GM19452 (cell line): ENCODE results near the gene TLX1.
"Not testable (repeated sequence)": the region's sequence is repeated elsewhere in the genome, so short reads cannot be mapped to it uniquely, and the experiment has no call there.

ENCODE experiments used
- ATAC-seq: cut with Tn5 transposase; IDR thresholded peaks from one replicate; pipeline ENCODE4 v1.9.1; 2021; ENCODE audit not compliant: unreplicated experiment

The TLX1 gene

GRCh38 chr10:101146392-101147251 lies 15.5 kb downstream of the TLX1 start:
- no peak for ATAC-seq

- no peak for ATAC-seq
These were observed 20.3 kb downstream of the TLX1 start for GRCh38 chr10:101151395-101151794.

DNA sequence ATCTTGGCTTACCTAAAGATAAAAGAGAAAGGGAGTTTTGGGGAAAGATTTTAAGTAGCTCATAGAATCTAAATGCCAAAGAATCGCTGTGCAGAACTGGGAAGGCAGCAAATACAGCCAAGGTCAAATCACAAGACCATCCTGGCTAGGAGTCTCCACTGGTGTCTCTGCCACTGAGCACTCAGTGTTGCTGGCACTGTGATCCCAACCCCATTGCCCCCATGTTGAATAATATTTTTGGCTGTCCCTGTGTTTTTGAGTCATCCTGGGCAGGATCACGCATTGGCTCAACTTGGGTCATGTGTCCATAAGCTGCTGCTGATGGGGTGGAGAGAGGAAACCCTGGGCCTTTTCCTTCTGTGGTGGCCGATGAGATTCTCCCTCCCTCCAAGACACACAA lies 21.2 kb downstream of the TLX1 start:
- no peak for ATAC-seq

- ATAC-seq: not testable (repeated sequence)
These were observed 23.4 kb downstream of the TLX1 start for GRCh38 chr10:101154506-101154905.

- ATAC-seq: no peak
These were observed 24.8 kb downstream of the TLX1 start for GRCh38 chr10:101155896-101156295.

DNA sequence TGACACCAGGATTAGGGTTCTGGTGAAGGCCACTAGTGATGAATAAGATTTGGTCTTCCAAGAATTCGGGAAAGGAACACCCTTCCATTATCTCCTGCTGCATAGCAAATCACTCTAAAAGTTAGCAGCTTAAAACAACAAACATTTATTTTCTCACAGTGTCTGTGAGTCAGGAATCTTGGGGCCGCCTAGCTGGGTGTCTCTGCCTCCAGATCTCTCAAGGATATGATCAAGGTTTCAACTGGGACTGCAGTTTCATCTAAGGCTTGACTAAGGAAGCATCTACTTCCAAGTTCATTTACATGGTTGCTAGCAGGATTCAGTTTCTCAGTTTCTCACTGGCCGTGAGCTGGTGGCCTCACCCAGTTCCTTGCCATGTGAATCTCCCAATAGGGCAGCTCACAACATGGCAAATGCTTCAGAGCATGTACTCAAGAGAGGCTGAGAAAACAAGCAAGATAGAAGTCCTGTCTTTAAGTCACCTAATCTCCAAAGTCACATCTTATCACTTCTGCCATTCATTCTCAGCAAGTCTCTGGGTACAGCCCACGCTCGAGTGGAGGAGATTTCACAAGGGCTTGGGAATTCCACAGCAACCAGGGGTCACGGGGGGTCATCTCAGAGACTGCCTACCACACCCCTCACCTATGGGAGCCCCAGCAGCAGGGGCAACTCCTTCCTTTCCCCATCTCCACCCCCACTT lies 26.8 kb downstream of the TLX1 start:
- no peak for ATAC-seq

GRCh38 chr10:101158459-101159058 lies 27.5 kb downstream of the TLX1 start:
- ATAC-seq: no peak

- ATAC-seq: no peak
These were observed 30.6 kb downstream of the TLX1 start for GRCh38 chr10:101161494-101162299.

- ATAC-seq: no peak
These were observed 31.6 kb downstream of the TLX1 start for GRCh38 chr10:101162677-101163076.

GRCh38 chr10:101164020-101164419 lies 32.9 kb downstream of the TLX1 start:
- no peak for ATAC-seq

GRCh38 chr10:101165736-101166135 lies 34.6 kb downstream of the TLX1 start:
- no peak for ATAC-seq

- no peak for ATAC-seq
These were observed 35.3 kb downstream of the TLX1 start for GRCh38 chr10:101166430-101166829.

GRCh38 chr10:101172741-101173140 lies 41.6 kb downstream of the TLX1 start:
- ATAC-seq: no peak

GRCh38 chr10:101174319-101174718 lies 43.2 kb downstream of the TLX1 start:
- ATAC-seq: no peak

DNA sequence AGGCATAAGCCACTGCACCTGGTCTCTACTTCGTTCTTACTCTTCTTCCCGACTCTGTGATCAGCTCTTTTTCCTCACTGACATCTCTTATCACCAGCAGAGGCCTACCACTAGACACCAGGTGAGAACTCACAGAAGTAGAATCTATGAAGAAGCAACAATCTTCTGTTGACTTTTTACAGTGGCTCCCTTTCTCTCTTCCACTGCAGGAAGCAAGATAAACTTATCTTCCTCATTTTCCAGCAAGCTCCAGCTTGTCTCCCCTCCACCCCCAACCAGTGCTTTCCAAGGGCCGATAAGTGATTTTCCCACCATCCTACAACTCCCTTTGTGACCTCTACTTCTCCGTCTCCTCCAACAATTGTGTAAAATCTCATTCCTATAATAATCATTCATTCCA lies 45.5 kb downstream of the TLX1 start:
- ATAC-seq: no peak

DNA sequence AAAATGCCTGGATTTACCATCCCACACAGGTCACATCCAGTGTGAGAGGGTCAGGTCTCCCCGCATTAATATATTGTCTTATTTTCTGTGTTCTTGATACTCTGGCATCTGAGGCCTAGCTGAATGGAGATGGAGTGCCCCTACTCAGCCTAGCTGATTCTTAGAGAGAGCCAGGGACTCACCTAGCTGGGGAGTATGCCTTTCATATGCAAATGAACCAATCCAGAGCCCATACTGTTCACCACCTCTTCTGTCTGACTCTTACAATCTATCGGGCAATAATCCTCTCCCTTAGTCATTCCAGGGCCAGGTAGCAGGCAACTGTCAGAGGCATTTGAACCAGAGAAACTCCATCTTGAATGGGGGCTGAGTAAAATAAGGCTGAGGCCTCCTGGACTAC lies 51.8 kb downstream of the TLX1 start:
- no peak for ATAC-seq

DNA sequence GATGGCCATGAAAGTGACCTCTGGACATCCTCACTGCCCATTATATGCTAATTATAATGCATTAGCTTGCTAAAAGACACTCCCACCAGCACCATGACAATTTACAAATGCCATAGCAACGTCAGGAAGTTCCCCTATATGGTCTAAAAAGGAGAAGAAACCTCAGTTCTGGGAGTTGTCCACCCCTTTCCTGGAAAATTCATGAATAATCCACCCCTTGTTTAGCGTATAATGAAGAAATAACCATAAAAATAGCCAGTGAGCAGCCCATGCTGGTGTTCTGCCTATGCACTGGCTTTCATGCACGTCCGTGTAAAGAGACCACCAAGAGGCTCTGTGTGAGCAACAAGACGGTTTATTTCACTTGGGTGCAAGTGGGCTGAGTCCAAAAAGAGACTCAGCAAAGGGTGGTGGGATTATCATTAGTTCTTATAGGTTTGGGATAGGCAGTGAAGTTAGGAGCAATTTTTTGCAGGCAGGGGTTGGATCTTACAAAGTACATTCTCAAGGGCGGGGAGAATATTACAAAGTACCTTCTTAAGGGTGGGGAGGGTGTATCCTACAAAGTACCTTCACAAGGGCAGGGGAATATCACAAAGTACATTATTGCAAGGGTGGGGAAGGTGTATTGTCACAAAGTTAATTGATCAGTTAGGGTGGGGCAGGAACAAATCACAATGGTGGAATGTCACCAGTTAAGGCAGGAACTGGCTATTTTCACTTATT lies 52.5 kb downstream of the TLX1 start:
- no peak for ATAC-seq
